ENCODE results near the gene TBC1D3I.
"Not testable (repeated sequence)": the region's sequence is repeated elsewhere in the genome, so short reads cannot be mapped to it uniquely, and the experiment has no call there.

GRCh38 chr17:36242046-36242445 is 22.3 kb downstream of the TBC1D3I start:
- not testable (repeated sequence) for TF ChIP-seq EZH2 (IDR thresholded peaks at IDR 0.05; ENCODE audit: insufficient read depth, poor library complexity, severe bottlenecking); EZH2phosphoT487 (IDR thresholded peaks at IDR 0.05; ENCODE audit: insufficient read depth, low read depth)

Data from GM23248 (cell line).